WTC11 (cell line): ENCODE measurements around the gene EML4. TPM values are rescaled to one million over a fixed set of nuclear protein-coding genes. Genes with fewer than 3 reads are reported as not detected.

Source experiments
- ATAC-seq: fragments of 200-7000 bp; cut with Tn5 transposase; 2 replicates; pipeline ENCODE4 v1.10.0; 2021; ENCODE audit warnings: mild to moderate bottlenecking, moderate library complexity
- CTCF ChIA-PET: fragments of 300-600 bp; sonication (Branson Sonifier 250); formaldehyde crosslinking; loops from one replicate; lab custom pipeline; 2021; ENCODE audit warnings: antibody characterized with exemption; lab: Charles Lee
- POLR2A ChIA-PET: fragments of 350-600 bp; sonication (Branson Sonifier 250); formaldehyde crosslinking; loops from one replicate; lab custom pipeline; 2021; ENCODE audit warnings: antibody characterized with exemption; lab: Charles Lee
- DNase-seq: peaks from one replicate; pipeline ENCODE4 v3.0.0; 2021; ENCODE audit warnings: low spot score
- H3K27ac Mint-ChIP-seq: 2 replicates; pipeline ENCODE4 v1.8.0; 2021; ENCODE audit warnings: mixed read lengths
- H3K27me3 Mint-ChIP-seq: 2 replicates; pipeline ENCODE4 v1.8.0; 2021; ENCODE audit warnings: low read depth, mild to moderate bottlenecking, moderate library complexity, mixed read lengths
- H3K36me3 Mint-ChIP-seq: 2 replicates; pipeline ENCODE4 v1.8.0; 2021; ENCODE audit warnings: mixed read lengths
- H3K4me1 Mint-ChIP-seq: 2 replicates; pipeline ENCODE4 v1.8.0; 2022; ENCODE audit warnings: mixed read lengths
- H3K4me3 Mint-ChIP-seq: 2 replicates; pipeline ENCODE4 v1.8.0; 2021; ENCODE audit warnings: mild to moderate bottlenecking, moderate library complexity, mixed read lengths
- H3K9me3 Mint-ChIP-seq: 2 replicates; pipeline ENCODE4 v1.8.0; 2021; ENCODE audit warnings: mixed read lengths
- CREB1 ChIP-seq: sonication (generic); formaldehyde crosslinking; IDR thresholded peaks from 2 replicates; pipeline ENCODE4 v1.8.0; 2023; ENCODE audit warnings: mild to moderate bottlenecking, missing genetic modification reagents
- EMX1 ChIP-seq: fragments of 250-450 bp; sonication (Bioruptor Pico); IDR thresholded peaks from 2 replicates; pipeline ENCODE4 v1.8.0; 2021; ENCODE audit warnings: mild to moderate bottlenecking
- FOXJ3 ChIP-seq: sonication (generic); formaldehyde crosslinking; IDR thresholded peaks from 2 replicates; pipeline ENCODE4 v1.9.0; 2021; ENCODE audit warnings: missing genetic modification reagents, mild to moderate bottlenecking, borderline replicate concordance
- GTF2I ChIP-seq: fragments of 250-450 bp; sonication (Bioruptor Pico); conservative IDR thresholded peaks from 2 replicates; pipeline ENCODE4 v1.4.0; 2021; ENCODE audit warnings: mild to moderate bottlenecking
- NR2C2 ChIP-seq: sonication (generic); formaldehyde crosslinking; IDR thresholded peaks from 2 replicates; pipeline ENCODE4 v1.8.0; 2022; ENCODE audit warnings: mild to moderate bottlenecking, missing genetic modification reagents
- PRRX2 ChIP-seq: fragments of 250-450 bp; sonication (Bioruptor Pico); IDR thresholded peaks from 2 replicates; pipeline ENCODE4 v1.8.0; 2021; ENCODE audit warnings: mild to moderate bottlenecking
- SMAD3 ChIP-seq: sonication (generic); formaldehyde crosslinking; IDR thresholded peaks from 2 replicates; pipeline ENCODE4 v1.8.0; 2022; ENCODE audit warnings: missing genetic modification reagents, mild to moderate bottlenecking, borderline replicate concordance
- SMAD4 ChIP-seq: sonication (generic); formaldehyde crosslinking; IDR thresholded peaks from 2 replicates; pipeline ENCODE4 v1.8.0; 2022; ENCODE audit warnings: mild to moderate bottlenecking, missing genetic modification reagents
- SP1 ChIP-seq: sonication (generic); formaldehyde crosslinking; conservative IDR thresholded peaks from 2 replicates; pipeline ENCODE4 v1.8.1; 2022; ENCODE audit warnings: missing genetic modification reagents
- TCF7 ChIP-seq: sonication (generic); formaldehyde crosslinking; IDR thresholded peaks from 2 replicates; pipeline ENCODE4 v1.8.0; 2022; ENCODE audit warnings: mild to moderate bottlenecking, low read depth, missing genetic modification reagents, moderate library complexity
- TEAD1 ChIP-seq: sonication (generic); formaldehyde crosslinking; IDR thresholded peaks from 2 replicates; pipeline ENCODE4 v1.8.0; 2022; ENCODE audit warnings: mild to moderate bottlenecking, missing genetic modification reagents
- ZNF671 ChIP-seq: fragments of 250-450 bp; sonication (Bioruptor Pico); IDR thresholded peaks from 2 replicates; pipeline ENCODE4 v1.8.0; 2021; ENCODE audit warnings: mild to moderate bottlenecking
- total RNA-seq: library from RNA; stranded (reverse); gene quantifications from 3 replicates; pipeline ENCODE4 v1.2.3, GENCODE V29; 2021
- TF ChIP-seq, protein P1 (sequence below): sonication (generic); formaldehyde crosslinking; IDR thresholded peaks from 2 replicates; pipeline ENCODE4 v1.8.0; 2023; ENCODE audit warnings: mild to moderate bottlenecking, missing genetic modification reagents
- TF ChIP-seq, protein P2 (sequence below): sonication (generic); formaldehyde crosslinking; IDR thresholded peaks from 2 replicates; pipeline ENCODE4 v1.8.0; 2022; ENCODE audit warnings: mild to moderate bottlenecking, missing genetic modification reagents
- TF ChIP-seq, protein P3 (sequence below): sonication (generic); formaldehyde crosslinking; IDR thresholded peaks from 2 replicates; pipeline ENCODE4 v1.8.0; 2023; ENCODE audit warnings: missing genetic modification reagents
- TF ChIP-seq, protein P4 (sequence below): fragments of 250-450 bp; sonication (Bioruptor Pico); IDR thresholded peaks from 2 replicates; pipeline ENCODE4 v2.1.2; 2022; ENCODE audit warnings: mild to moderate bottlenecking, moderate library complexity
- TF ChIP-seq, protein P5 (sequence below): sonication (generic); formaldehyde crosslinking; IDR thresholded peaks from 2 replicates; pipeline ENCODE4 v1.8.1; 2023; ENCODE audit warnings: mild to moderate bottlenecking, moderate library complexity, missing genetic modification reagents

Gene EML4
- total RNA-seq, 1 experiment from 2014 or later, result 89.9 TPM

DNA sequence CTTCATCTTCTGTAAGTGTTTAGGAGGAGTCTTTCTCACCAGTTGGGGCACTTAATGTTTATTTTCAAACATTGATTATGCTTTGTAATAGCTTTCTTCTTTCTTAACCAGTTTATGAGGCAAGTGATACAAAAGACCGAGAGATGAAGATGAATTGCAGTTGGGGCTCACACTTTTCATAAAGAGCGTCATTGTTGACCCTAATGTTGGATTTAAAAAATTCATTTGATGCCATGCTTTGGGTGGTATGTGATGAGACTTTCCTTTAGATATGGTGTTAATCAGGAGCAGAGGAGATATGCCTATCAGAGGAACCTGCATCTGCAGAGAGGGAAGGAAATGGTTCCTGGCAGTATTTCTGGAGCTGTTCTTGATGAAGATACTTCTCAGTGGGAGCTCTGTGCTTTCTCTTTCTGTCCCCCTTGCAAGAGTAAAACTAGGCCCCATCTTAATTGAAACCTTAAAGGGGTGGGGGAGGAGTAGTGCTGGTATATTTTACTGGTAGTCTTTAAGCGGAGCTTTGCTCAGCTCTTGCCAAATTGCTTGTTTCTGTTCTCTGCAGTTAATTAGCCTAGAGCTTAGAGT is 2.3 kb downstream of the EML4 start (continued):
- TF ChIP-seq, protein P1, sequence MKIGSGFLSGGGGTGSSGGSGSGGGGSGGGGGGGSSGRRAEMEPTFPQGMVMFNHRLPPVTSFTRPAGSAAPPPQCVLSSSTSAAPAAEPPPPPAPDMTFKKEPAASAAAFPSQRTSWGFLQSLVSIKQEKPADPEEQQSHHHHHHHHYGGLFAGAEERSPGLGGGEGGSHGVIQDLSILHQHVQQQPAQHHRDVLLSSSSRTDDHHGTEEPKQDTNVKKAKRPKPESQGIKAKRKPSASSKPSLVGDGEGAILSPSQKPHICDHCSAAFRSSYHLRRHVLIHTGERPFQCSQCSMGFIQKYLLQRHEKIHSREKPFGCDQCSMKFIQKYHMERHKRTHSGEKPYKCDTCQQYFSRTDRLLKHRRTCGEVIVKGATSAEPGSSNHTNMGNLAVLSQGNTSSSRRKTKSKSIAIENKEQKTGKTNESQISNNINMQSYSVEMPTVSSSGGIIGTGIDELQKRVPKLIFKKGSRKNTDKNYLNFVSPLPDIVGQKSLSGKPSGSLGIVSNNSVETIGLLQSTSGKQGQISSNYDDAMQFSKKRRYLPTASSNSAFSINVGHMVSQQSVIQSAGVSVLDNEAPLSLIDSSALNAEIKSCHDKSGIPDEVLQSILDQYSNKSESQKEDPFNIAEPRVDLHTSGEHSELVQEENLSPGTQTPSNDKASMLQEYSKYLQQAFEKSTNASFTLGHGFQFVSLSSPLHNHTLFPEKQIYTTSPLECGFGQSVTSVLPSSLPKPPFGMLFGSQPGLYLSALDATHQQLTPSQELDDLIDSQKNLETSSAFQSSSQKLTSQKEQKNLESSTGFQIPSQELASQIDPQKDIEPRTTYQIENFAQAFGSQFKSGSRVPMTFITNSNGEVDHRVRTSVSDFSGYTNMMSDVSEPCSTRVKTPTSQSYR, result no peak
- TF ChIP-seq, protein P2, sequence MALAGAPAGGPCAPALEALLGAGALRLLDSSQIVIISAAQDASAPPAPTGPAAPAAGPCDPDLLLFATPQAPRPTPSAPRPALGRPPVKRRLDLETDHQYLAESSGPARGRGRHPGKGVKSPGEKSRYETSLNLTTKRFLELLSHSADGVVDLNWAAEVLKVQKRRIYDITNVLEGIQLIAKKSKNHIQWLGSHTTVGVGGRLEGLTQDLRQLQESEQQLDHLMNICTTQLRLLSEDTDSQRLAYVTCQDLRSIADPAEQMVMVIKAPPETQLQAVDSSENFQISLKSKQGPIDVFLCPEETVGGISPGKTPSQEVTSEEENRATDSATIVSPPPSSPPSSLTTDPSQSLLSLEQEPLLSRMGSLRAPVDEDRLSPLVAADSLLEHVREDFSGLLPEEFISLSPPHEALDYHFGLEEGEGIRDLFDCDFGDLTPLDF, result no peak
- TF ChIP-seq ZNF671 (CRISPR knock-in tag) (no peak), FOXJ3 (CRISPR knock-in tag) (no peak), SMAD4 (CRISPR knock-in tag) (no peak), NR2C2 (no peak), SMAD3 (CRISPR knock-in tag) (no peak), CREB1 (CRISPR knock-in tag) (no peak), SP1 (no peak)

DNA sequence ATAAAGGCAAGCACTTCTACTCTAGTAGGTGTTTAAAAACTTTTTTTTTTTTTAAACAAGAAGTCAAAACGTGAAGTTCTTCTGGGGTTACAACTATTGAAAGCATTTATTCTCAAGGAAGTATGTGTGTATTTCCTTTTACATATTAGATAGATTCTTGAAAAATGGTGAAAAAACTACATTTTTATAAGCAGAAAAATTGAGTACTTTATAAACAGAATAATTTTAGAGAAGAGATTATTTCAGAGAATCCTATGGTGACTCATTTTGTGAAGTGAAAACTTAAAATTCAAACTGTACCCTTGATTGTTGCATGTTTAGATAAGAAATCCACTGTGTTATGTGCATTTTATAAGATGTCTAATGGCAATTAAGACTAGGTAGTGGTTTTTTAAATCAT is 2.9 kb downstream of the EML4 start:
- no peak for ATAC-seq
- no peaks in the 10 kb centered on the region for H3K27me3 Mint-ChIP-seq
- no peak for DNase-seq
- no peaks in the 10 kb centered on the region for H3K36me3 Mint-ChIP-seq
- TF ChIP-seq, protein P3, sequence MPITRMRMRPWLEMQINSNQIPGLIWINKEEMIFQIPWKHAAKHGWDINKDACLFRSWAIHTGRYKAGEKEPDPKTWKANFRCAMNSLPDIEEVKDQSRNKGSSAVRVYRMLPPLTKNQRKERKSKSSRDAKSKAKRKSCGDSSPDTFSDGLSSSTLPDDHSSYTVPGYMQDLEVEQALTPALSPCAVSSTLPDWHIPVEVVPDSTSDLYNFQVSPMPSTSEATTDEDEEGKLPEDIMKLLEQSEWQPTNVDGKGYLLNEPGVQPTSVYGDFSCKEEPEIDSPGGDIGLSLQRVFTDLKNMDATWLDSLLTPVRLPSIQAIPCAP (CRISPR knock-in tag), result no peak
- TF ChIP-seq TCF7, result no peak
- TF ChIP-seq, protein P4, sequence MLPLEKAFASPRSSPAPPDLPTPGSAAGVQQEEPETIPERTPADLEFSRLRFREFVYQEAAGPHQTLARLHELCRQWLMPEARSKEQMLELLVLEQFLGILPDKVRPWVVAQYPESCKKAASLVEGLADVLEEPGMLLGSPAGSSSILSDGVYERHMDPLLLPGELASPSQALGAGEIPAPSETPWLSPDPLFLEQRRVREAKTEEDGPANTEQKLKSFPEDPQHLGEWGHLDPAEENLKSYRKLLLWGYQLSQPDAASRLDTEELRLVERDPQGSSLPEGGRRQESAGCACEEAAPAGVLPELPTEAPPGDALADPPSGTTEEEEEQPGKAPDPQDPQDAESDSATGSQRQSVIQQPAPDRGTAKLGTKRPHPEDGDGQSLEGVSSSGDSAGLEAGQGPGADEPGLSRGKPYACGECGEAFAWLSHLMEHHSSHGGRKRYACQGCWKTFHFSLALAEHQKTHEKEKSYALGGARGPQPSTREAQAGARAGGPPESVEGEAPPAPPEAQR (CRISPR knock-in tag), result no peak
- no peak for TF ChIP-seq GTF2I (CRISPR knock-in tag)
- TF ChIP-seq, protein P1, result no peak
- TF ChIP-seq PRRX2 (CRISPR knock-in tag), result no peak
- TF ChIP-seq, all 79 proteins: peak for 0
- ChIA-PET POLR2A (interaction anchor here (0.9 kb wide), 1 partner anchor 26 kb away, joined by 5 read pairs; no protein-coding TSS in a partner anchor), CTCF (interaction anchor here (0.7 to 1.0 kb wide), 2 partner anchors 10 to 85 kb away, joined by 3 to 4 read pairs; no protein-coding TSS in a partner anchor)
- no peak overlapping the region for H3K4me3 Mint-ChIP-seq
- no peak overlapping the region; the same call in 1 of the 2 replicates for H3K27ac Mint-ChIP-seq
- peaks cover 7% of the 10 kb centered on the region for H3K4me1 Mint-ChIP-seq
- no peaks in the 10 kb centered on the region for H3K9me3 Mint-ChIP-seq

DNA sequence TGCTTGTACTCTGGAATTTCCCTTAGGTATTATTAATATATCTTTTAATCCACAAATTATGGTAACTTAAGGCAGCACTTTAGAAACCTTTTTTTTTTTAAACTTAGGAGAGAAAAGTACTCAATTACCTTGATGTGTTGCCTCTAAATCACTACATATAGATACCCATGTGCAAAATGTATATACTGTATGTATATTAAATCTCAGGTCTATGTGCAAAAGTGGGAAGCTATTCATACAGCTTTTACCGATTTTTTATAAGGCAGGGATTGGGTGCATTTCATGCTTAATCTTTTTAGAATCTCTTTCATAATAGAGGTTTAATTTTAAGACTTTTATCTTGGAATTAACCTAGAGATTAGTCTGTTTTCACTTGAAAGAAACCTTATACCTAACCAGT is 3.4 kb downstream of the EML4 start:
- Mint-ChIP-seq H3K27me3 (no peaks in the 10 kb centered on the region), H3K27ac (no peak overlapping the region), H3K4me1 (peaks cover 9% of the 10 kb centered on the region), H3K4me3 (no peak overlapping the region), H3K9me3 (no peaks in the 10 kb centered on the region), H3K36me3 (no peaks in the 10 kb centered on the region)
- ATAC-seq (no peak), DNase-seq (no peak)
- TF ChIP-seq TEAD1 (CRISPR knock-in tag) (no peak), EMX1 (no peak)
- TF ChIP-seq, protein P5, sequence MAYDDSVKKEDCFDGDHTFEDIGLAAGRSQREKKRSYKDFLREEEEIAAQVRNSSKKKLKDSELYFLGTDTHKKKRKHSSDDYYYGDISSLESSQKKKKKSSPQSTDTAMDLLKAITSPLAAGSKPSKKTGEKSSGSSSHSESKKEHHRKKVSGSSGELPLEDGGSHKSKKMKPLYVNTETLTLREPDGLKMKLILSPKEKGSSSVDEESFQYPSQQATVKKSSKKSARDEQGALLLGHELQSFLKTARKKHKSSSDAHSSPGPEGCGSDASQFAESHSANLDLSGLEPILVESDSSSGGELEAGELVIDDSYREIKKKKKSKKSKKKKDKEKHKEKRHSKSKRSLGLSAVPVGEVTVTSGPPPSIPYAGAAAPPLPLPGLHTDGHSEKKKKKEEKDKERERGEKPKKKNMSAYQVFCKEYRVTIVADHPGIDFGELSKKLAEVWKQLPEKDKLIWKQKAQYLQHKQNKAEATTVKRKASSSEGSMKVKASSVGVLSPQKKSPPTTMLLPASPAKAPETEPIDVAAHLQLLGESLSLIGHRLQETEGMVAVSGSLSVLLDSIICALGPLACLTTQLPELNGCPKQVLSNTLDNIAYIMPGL, result no peak
- TF ChIP-seq, protein P4 (CRISPR knock-in tag), result no peak
- POLR2A ChIA-PET, result no interaction called here
- CTCF ChIA-PET, result no interaction called here
